H1 (cell line): ENCODE data around the gene TM7SF3. TPM values are rescaled to one million over a fixed set of nuclear protein-coding genes. Genes with fewer than 3 reads are reported as not detected.

Experiments
- CTCF ChIA-PET: fragments of 300-600 bp; sonication (Branson Sonifier 250); formaldehyde crosslinking; loops from one replicate; lab custom pipeline; 2021; ENCODE audit not compliant: partially characterized antibody; lab: Charles Lee
- POLR2A ChIA-PET: fragments of 300-600 bp; sonication (Branson Sonifier 250); formaldehyde crosslinking; loops from one replicate; lab custom pipeline; 2021; ENCODE audit warnings: inconsistent platforms; ENCODE audit not compliant: partially characterized antibody; lab: Charles Lee
- DNase-seq, 2 experiments: peaks; one replicate each; pipeline versions ENCODE4 v3.0.0 to v3.0.0-alpha.2; 2010 to 2022; ENCODE audit warnings: low spot score in 2 of 2, low read depth in 1 of 2, mixed read lengths in 1 of 2
- FAIRE-seq: peaks from 2 replicates; lab custom pipeline; 2011; peaks lifted over from hg19 to GRCh38; lab: Jason Lieb, UNC
- H2AFZ ChIP-seq: 2 replicates; pipeline ENCODE4 v1.8.1; 2012; ENCODE audit warnings: low read length, inconsistent platforms
- H2AK5ac ChIP-seq: 2 replicates; pipeline ENCODE4 v1.6.1; 2013; ENCODE audit warnings: low read depth, low read length
- H2BK120ac ChIP-seq: replicated peaks from 2 replicates; pipeline ENCODE3; 2013; ENCODE audit warnings: low read depth, low read length, inconsistent platforms
- H2BK12ac ChIP-seq: 2 replicates; pipeline ENCODE4 v1.6.1; 2013; ENCODE audit warnings: low read depth, low read length
- H2BK15ac ChIP-seq: 2 replicates; pipeline ENCODE4 v1.6.1; 2013; ENCODE audit warnings: low read length
- H2BK20ac ChIP-seq: 2 replicates; pipeline ENCODE4 v1.6.1; 2013; ENCODE audit warnings: low read length
- H2BK5ac ChIP-seq: 2 replicates; pipeline ENCODE4 v1.6.1; 2013; ENCODE audit warnings: low read depth, low read length
- H3K14ac ChIP-seq: 2 replicates; pipeline ENCODE4 v1.6.1; 2013; ENCODE audit warnings: inconsistent platforms; ENCODE audit not compliant: insufficient read length
- H3K18ac ChIP-seq: 2 replicates; pipeline ENCODE4 v1.6.1; 2013; ENCODE audit warnings: low read length; ENCODE audit errors: extremely low read depth
- H3K23ac ChIP-seq: 2 replicates; pipeline ENCODE4 v1.6.1; 2013; ENCODE audit warnings: inconsistent platforms; ENCODE audit not compliant: insufficient read length
- H3K23me2 ChIP-seq: 2 replicates; pipeline ENCODE4 v1.6.1; 2013; ENCODE audit warnings: low read depth, low read length
- H3K27ac ChIP-seq: 2 replicates; pipeline ENCODE4 v1.6.1; 2011; ENCODE audit warnings: low read depth, low read length, inconsistent platforms
- H3K27me3 ChIP-seq, 4 experiments: replicated peaks in 1 of 4; 1 replicate in 1 of 4; 2 replicates in 3 of 4; pipeline versions ENCODE4 v1.6.1 to v1.8.1; 2011 to 2013; ENCODE audit warnings: low read length in 3 of 4, mild to moderate bottlenecking in 3 of 4, inconsistent platforms in 2 of 4, mixed read lengths in 2 of 4, moderate library complexity in 1 of 4; ENCODE audit not compliant: control insufficient read depth in 3 of 4, insufficient read depth in 3 of 4; ENCODE audit errors: extremely low read depth in 1 of 4
- H3K36me3 ChIP-seq, 4 experiments: 2 replicates each; pipeline versions ENCODE4 v1.6.1 to v1.8.1; 2011 to 2013; ENCODE audit warnings: mild to moderate bottlenecking in 4 of 4, low read length in 3 of 4, moderate library complexity in 2 of 4, control low read depth in 1 of 4, inconsistent platforms in 1 of 4; ENCODE audit not compliant: insufficient read depth in 4 of 4, control insufficient read depth in 2 of 4
- H3K4ac ChIP-seq: replicated peaks from 2 replicates; pipeline ENCODE3; 2013; ENCODE audit warnings: low read length, low read depth, mixed read lengths, inconsistent platforms; ENCODE audit not compliant: insufficient read length
- H3K4me1 ChIP-seq, 4 experiments: replicated peaks in 1 of 4; 1 replicate in 1 of 4; 2 replicates in 3 of 4; pipeline versions ENCODE4 v1.6.1 to v1.8.1; 2011 to 2013; ENCODE audit warnings: low read length in 3 of 4, inconsistent platforms in 2 of 4, mixed read lengths in 1 of 4; ENCODE audit not compliant: insufficient read depth in 4 of 4, control insufficient read depth in 3 of 4
- H3K4me2 ChIP-seq, 2 experiments: 2 replicates each; pipeline versions ENCODE4 v1.6.1 to v1.8.1; 2011 to 2013; ENCODE audit warnings: low read depth in 2 of 2, low read length in 2 of 2, control low read depth in 1 of 2, inconsistent platforms in 1 of 2, mild to moderate bottlenecking in 1 of 2; ENCODE audit not compliant: insufficient read depth in 1 of 2
- H3K4me3 ChIP-seq, 4 experiments: fragments of 200-600, 300-600 bp in 1 of 4; sonication (generic), shearing (Covaris generic), sonication (Bioruptor Twin) in 1 of 4; 2 replicates each; pipeline versions ENCODE4 v1.5.1 to v1.8.1; 2011 to 2016; ENCODE audit warnings: low read length in 4 of 4, low read depth in 3 of 4, control low read depth in 2 of 4, inconsistent platforms in 2 of 4, mild to moderate bottlenecking in 2 of 4, mixed read lengths in 1 of 4, moderate library complexity in 1 of 4; ENCODE audit not compliant: insufficient read depth in 2 of 4; ENCODE audit errors: extremely low read depth in 1 of 4
- H3K56ac ChIP-seq: replicated peaks from 2 replicates; pipeline ENCODE3; 2013; ENCODE audit warnings: low read depth, mild to moderate bottlenecking, mixed read lengths, low read length, inconsistent platforms; ENCODE audit not compliant: insufficient read length
- H3K79me1 ChIP-seq: 2 replicates; pipeline ENCODE4 v1.6.1; 2013; ENCODE audit warnings: low read depth, low read length, control low read depth
- H3K79me2 ChIP-seq, 2 experiments: 2 replicates each; pipeline versions ENCODE4 v1.6.1 to v1.8.1; 2012 to 2013; ENCODE audit warnings: low read length in 2 of 2, mild to moderate bottlenecking in 2 of 2, inconsistent platforms in 1 of 2; ENCODE audit not compliant: insufficient read depth in 2 of 2, control insufficient read depth in 1 of 2
- H3K9ac ChIP-seq, 4 experiments: replicated peaks in 1 of 4; 1 replicate in 1 of 4; 2 replicates in 3 of 4; pipeline versions ENCODE4 v1.6.1 to v1.8.1; 2011 to 2013; ENCODE audit warnings: low read depth in 3 of 4, low read length in 3 of 4, control low read depth in 2 of 4, mild to moderate bottlenecking in 2 of 4, moderate library complexity in 2 of 4, inconsistent platforms in 1 of 4; ENCODE audit errors: extremely low read depth in 1 of 4
- H3K9me3 ChIP-seq, 2 experiments: 2 replicates each; pipeline versions ENCODE4 v1.6.1 to v1.8.1; 2012 to 2013; ENCODE audit warnings: mild to moderate bottlenecking in 2 of 2, moderate library complexity in 2 of 2, control low read depth in 1 of 2, inconsistent platforms in 1 of 2, low read depth in 1 of 2, low read length in 1 of 2, mixed read lengths in 1 of 2; ENCODE audit not compliant: insufficient read depth in 2 of 2
- H4K20me1 ChIP-seq, 2 experiments: replicated peaks in 1 of 2; 2 replicates each; pipeline versions ENCODE3 to v1.8.1; 2011 to 2013; ENCODE audit warnings: inconsistent platforms in 2 of 2, low read length in 2 of 2, mild to moderate bottlenecking in 1 of 2; ENCODE audit not compliant: insufficient read depth in 2 of 2, control insufficient read depth in 1 of 2
- H4K5ac ChIP-seq: 2 replicates; pipeline ENCODE4 v1.6.1; 2013; ENCODE audit warnings: low read length, low read depth, mixed read lengths, inconsistent platforms; ENCODE audit not compliant: insufficient read length
- H4K8ac ChIP-seq: 2 replicates; pipeline ENCODE4 v1.8.0; 2013; ENCODE audit warnings: mild to moderate bottlenecking, moderate library complexity, low read length, inconsistent platforms; ENCODE audit not compliant: insufficient read depth; ENCODE audit errors: extremely low read depth
- H4K91ac ChIP-seq: replicated peaks from 2 replicates; pipeline ENCODE3; 2013; ENCODE audit warnings: low read length, mixed read lengths, inconsistent platforms; ENCODE audit not compliant: insufficient read length
- ATF2 ChIP-seq: IDR thresholded peaks from 2 replicates; pipeline ENCODE4 v1.6.1; 2012; ENCODE audit warnings: low read length, inconsistent platforms
- BACH1 ChIP-seq: IDR thresholded peaks from 2 replicates; pipeline ENCODE4 v1.6.1; 2012; ENCODE audit warnings: low read length, improper control_type of control experiment
- CREB1 ChIP-seq: IDR thresholded peaks from 2 replicates; pipeline ENCODE4 v1.6.1; 2012; ENCODE audit warnings: inconsistent platforms
- HDAC6 ChIP-seq: IDR thresholded peaks from one replicate; pipeline ENCODE4 v1.7.1; 2012; ENCODE audit warnings: low read depth, mild to moderate bottlenecking, inconsistent platforms, low read length, moderate library complexity
- KDM5A ChIP-seq: fragments of 200-600 bp; IDR thresholded peaks from 2 replicates; pipeline ENCODE4 v1.7.1; 2012; ENCODE audit warnings: mild to moderate bottlenecking, low read length, inconsistent platforms, mixed read lengths
- POLR2AphosphoS5 ChIP-seq: IDR thresholded peaks from 2 replicates; pipeline ENCODE4 v1.6.1; 2011; ENCODE audit warnings: low read depth, low read length
- RFX5 ChIP-seq: IDR thresholded peaks from 2 replicates; pipeline ENCODE4 v1.6.1; 2011; ENCODE audit warnings: low read depth, low read length, improper control_type of control experiment, borderline replicate concordance
- WGBS, 2 experiments: shearing (Covaris generic) in 1 of 2; methylation state at CpG; one replicate each; pipeline versions ENCODE4 v1.1.6 to v1.1.7; 2013 to 2015; ENCODE audit warnings: low lambda C conversion rate in 2 of 2, mixed read lengths in 2 of 2, inconsistent platforms in 1 of 2, low coverage in 1 of 2, missing lambda C conversion rate in 1 of 2; ENCODE audit not compliant: insufficient replicate concordance in 2 of 2, insufficient coverage in 1 of 2, insufficient read length in 1 of 2; ENCODE audit errors: extremely low coverage in 1 of 2, missing lambda C conversion rate in 1 of 2; 5-methylcytosine and 5-hydroxymethylcytosine counted together
- polyA plus RNA-seq, 7 experiments: library from polyadenylated mRNA; depleted of rRNA in 3 of 7; stranded (reverse) in 5 of 7; unstranded in 2 of 7; fragments of >200 nt in 5 of 7; fragments of 200-250 nt in 2 of 7; gene quantifications; 1 replicate in 5 of 7; 2 replicates in 1 of 7; 4 replicates in 1 of 7; pipeline versions ENCODE4 v1.2.1 to v1.2.3, GENCODE V29; 2011 to 2013; ENCODE audit warnings: missing spikeins in 2 of 7, mixed read lengths in 2 of 7
- total RNA-seq: library from RNA; stranded (reverse); fragmentation: NEBNext Ultra II Directional; extraction: Animal tissue kit (Norgen Biotek cat#: 25700); gene quantifications from 2 replicates; pipeline ENCODE4 v1.2.1, GENCODE V29; 2021

Gene TM7SF3
- total and polyA plus RNA-seq, 2 of the 8 experiments (the other 6 are each of a cell fraction or from before 2014, with no cell fraction given): 57.9 to 77.2 TPM

GRCh38 chr12:27024291-27024690 lies 10.1 kb upstream of the TM7SF3 start:
- H3K36me3 ChIP-seq: peaks cover 6 to 25% (median 13%) of the 10 kb centered on the region in 4 experiments; a peak in 7 of 8 replicates
- no peaks in the 10 kb centered on the region for H3K27me3 ChIP-seq
- H3K4ac ChIP-seq: no peak overlapping the region
- peaks cover 0 to 10% (median 0%) of the 10 kb centered on the region in 4 experiments; a peak in 2 of 7 replicates for H3K4me1 ChIP-seq
- no peak overlapping the region for H2BK20ac ChIP-seq
- no peak overlapping the region for H2AK5ac ChIP-seq
- no peak overlapping the region for H2BK5ac ChIP-seq
- no peak overlapping the region for H4K8ac ChIP-seq
- H3K27ac ChIP-seq: no peak overlapping the region
- H3K23ac ChIP-seq: no peak overlapping the region
- H3K4me3 ChIP-seq: peak overlapping the region in 1 of 4 experiments; percentile 78; a peak in 1 of 8 replicates
- no peak overlapping the region for H2BK120ac ChIP-seq
- peaks cover 1 to 2% of the 10 kb centered on the region in 2 experiments for H4K20me1 ChIP-seq
- no peaks in the 10 kb centered on the region for H3K79me1 ChIP-seq
- FAIRE-seq (no peak), DNase-seq (no peak)
- no peaks in the 10 kb centered on the region for H3K9me3 ChIP-seq
- H4K91ac ChIP-seq: no peak overlapping the region
- H3K79me2 ChIP-seq: peaks cover 4 to 36% of the 10 kb centered on the region in 2 experiments; a peak in 3 of 4 replicates
- no peak overlapping the region for H3K9ac ChIP-seq
- TF ChIP-seq HDAC6 (no peak), RFX5 (no peak), POLR2AphosphoS5 (no peak), KDM5A (no peak), ATF2 (no peak), CREB1 (no peak), BACH1 (no peak)
- no peak overlapping the region for H2BK15ac ChIP-seq
- peak overlapping the region in 1 of 2 experiments; percentile 66; a peak in 1 of 4 replicates for H3K4me2 ChIP-seq
- no peak overlapping the region for H3K14ac ChIP-seq
- no peak overlapping the region for H2AFZ ChIP-seq
- ChIA-PET POLR2A (interaction anchor here (1.8 kb wide), 1 partner anchor 8 kb away, joined by 6 read pairs; no protein-coding TSS in a partner anchor), CTCF (interaction anchor here (2.3 kb wide), 1 partner anchor 9 kb away, joined by 9 read pairs; no protein-coding TSS in a partner anchor)
- H2BK12ac ChIP-seq: no peak overlapping the region
- WGBS, 2 experiments: 83% methylated on average over 1 of the region's 1 CpG; no CpG with 5 or more reads in 1 of the 2 experiments
- H3K23me2 ChIP-seq: no peaks in the 10 kb centered on the region; the same call in 1 of the 2 replicates
- no peak overlapping the region for H3K18ac ChIP-seq
- H3K56ac ChIP-seq: no peak overlapping the region
- H4K5ac ChIP-seq: no peak overlapping the region
